ENCODE measurements around the gene GCC2. TPM values are rescaled to one million over a fixed set of nuclear protein-coding genes. Genes with fewer than 3 reads are reported as not detected.

GCC2 gene
- total and polyA plus RNA-seq, 2 of the 13 experiments (the other 11 are each of a cell fraction or from before 2014, with no cell fraction given) = 17.6 to 22.5 TPM

DNA sequence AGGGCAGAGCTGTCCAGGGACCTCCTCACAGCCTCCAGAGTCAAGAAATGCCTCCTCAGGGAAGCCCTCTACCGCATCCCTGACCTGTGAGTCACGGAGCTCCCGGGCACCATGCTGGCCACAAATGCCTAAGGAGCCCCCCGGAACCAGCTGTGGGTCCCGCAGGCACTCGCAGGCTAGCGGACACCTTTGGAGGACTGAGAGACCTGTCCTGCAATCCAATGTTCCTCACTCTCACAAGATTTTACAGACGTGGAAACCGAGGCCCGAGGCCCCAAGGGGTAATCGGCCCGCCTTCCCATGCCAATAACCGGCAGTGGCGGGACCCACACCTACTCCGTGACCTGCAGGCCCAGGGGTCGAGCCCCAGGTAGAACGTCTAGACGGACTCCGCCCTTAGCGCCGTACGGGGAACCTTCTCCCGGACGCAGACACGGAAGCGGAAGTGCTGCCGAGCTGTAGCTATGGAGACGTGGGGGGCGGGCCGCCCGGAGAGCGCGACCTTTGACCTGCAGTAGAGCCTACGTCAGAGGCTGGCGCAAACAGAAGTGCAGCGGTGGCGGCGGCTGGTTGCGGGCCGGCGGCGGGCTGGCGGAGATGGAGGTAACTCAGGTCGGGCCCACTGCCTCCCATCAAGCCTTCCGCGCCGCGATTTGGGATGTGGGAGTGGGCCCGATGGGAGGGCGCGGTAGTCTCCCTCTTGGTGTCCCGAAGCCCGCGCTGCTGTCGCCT lies at the start of gene GCC2 (continued):
- TF ChIP-seq MEIS1 (CRISPR knock-in tag; IDR thresholded peaks at IDR 0.05; ENCODE audit: borderline replicate concordance) (peak; percentile 79; the same call in 1 of the 2 replicates), NFAT5 (CRISPR knock-in tag; IDR thresholded peaks at IDR 0.05) (peak; percentile 51; the same call in 1 of the 2 replicates), BRCA1 (CRISPR knock-in tag; IDR thresholded peaks at IDR 0.05) (no peak), ZFP62 (CRISPR knock-in tag; IDR thresholded peaks at IDR 0.05) (no peak), MED8 (CRISPR knock-in tag; IDR thresholded peaks at IDR 0.05; ENCODE audit: insufficient replicate concordance) (peak; percentile 74), ZFP91 (CRISPR knock-in tag; IDR thresholded peaks at IDR 0.05; ENCODE audit: borderline replicate concordance) (peak; percentile 95), ZNF136 (CRISPR knock-in tag; IDR thresholded peaks at IDR 0.05; ENCODE audit: low read depth) (peak; percentile 96; the same call in 1 of the 2 replicates), ZNF30 (CRISPR knock-in tag; IDR thresholded peaks at IDR 0.05) (no peak), ATM (IDR thresholded peaks at IDR 0.05; ENCODE audit: borderline replicate concordance) (no peak), TCF7 (IDR thresholded peaks at IDR 0.05; ENCODE audit: low read depth) (no peak), MTA1 (CRISPR knock-in tag; IDR thresholded peaks at IDR 0.05; ENCODE audit: borderline replicate concordance) (peak; percentile 90; the same call in 1 of the 2 replicates), ZNF772 (CRISPR knock-in tag; IDR thresholded peaks at IDR 0.05) (peak; percentile 95), ZNF468 (CRISPR knock-in tag; IDR thresholded peaks at IDR 0.05) (no peak), ZBTB7A (CRISPR knock-in tag; IDR thresholded peaks at IDR 0.05) (peak; percentile 94)
- TF ChIP-seq, protein P1, sequence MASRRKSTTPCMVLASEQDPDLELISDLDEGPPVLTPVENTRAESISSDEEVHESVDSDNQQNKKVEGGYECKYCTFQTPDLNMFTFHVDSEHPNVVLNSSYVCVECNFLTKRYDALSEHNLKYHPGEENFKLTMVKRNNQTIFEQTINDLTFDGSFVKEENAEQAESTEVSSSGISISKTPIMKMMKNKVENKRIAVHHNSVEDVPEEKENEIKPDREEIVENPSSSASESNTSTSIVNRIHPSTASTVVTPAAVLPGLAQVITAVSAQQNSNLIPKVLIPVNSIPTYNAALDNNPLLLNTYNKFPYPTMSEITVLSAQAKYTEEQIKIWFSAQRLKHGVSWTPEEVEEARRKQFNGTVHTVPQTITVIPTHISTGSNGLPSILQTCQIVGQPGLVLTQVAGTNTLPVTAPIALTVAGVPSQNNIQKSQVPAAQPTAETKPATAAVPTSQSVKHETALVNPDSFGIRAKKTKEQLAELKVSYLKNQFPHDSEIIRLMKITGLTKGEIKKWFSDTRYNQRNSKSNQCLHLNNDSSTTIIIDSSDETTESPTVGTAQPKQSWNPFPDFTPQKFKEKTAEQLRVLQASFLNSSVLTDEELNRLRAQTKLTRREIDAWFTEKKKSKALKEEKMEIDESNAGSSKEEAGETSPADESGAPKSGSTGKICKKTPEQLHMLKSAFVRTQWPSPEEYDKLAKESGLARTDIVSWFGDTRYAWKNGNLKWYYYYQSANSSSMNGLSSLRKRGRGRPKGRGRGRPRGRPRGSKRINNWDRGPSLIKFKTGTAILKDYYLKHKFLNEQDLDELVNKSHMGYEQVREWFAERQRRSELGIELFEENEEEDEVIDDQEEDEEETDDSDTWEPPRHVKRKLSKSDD (CRISPR knock-in tag; IDR thresholded peaks at IDR 0.05; ENCODE audit: low read depth) = peak; percentile 82
- TF ChIP-seq, protein P2, sequence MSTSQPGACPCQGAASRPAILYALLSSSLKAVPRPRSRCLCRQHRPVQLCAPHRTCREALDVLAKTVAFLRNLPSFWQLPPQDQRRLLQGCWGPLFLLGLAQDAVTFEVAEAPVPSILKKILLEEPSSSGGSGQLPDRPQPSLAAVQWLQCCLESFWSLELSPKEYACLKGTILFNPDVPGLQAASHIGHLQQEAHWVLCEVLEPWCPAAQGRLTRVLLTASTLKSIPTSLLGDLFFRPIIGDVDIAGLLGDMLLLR (CRISPR knock-in tag; IDR thresholded peaks at IDR 0.05) = peak; percentile 79
- TF ChIP-seq, protein P3, sequence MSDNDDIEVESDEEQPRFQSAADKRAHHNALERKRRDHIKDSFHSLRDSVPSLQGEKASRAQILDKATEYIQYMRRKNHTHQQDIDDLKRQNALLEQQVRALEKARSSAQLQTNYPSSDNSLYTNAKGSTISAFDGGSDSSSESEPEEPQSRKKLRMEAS (IDR thresholded peaks at IDR 0.05) = peak; percentile 59; the same call in 1 of the 2 replicates
